Retinal pigment epithelial cell (primary cell): ENCODE measurements around the gene BMI1.

Experiments
- DNase-seq: peaks from one replicate; pipeline ENCODE4 v3.0.0-alpha.2; 2010; ENCODE audit warnings: low read depth
- H3K4me3 ChIP-seq: 2 replicates; pipeline ENCODE4 v1.5.1; 2011; ENCODE audit warnings: mild to moderate bottlenecking, low read length, control low read depth, moderate library complexity
- TF ChIP-seq, protein P1 (sequence below): conservative IDR thresholded peaks from 2 replicates; pipeline ENCODE4 v1.5.1; 2011; ENCODE audit warnings: low read depth, low read length, control low read depth, inconsistent platforms

BMI1 gene

DNA sequence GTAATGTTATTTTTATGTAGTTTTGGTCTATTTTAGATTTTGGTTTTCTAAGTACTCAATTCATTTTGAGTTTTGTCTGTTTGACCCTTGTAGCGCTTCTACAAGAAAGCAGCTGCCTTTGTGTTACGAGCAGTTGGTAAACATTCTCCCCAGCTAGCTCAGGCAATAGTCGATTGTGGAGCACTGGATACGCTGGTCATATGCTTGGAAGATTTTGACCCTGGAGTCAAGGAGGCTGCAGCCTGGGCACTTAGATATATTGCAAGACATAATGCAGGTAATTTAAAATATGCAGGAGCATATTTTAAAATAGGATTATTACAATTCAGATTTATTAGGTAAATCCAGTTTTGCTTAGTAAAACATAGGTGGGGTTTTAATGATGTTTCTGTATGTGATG, 47.5 kb downstream of the BMI1 start:
- TF ChIP-seq, protein P1, sequence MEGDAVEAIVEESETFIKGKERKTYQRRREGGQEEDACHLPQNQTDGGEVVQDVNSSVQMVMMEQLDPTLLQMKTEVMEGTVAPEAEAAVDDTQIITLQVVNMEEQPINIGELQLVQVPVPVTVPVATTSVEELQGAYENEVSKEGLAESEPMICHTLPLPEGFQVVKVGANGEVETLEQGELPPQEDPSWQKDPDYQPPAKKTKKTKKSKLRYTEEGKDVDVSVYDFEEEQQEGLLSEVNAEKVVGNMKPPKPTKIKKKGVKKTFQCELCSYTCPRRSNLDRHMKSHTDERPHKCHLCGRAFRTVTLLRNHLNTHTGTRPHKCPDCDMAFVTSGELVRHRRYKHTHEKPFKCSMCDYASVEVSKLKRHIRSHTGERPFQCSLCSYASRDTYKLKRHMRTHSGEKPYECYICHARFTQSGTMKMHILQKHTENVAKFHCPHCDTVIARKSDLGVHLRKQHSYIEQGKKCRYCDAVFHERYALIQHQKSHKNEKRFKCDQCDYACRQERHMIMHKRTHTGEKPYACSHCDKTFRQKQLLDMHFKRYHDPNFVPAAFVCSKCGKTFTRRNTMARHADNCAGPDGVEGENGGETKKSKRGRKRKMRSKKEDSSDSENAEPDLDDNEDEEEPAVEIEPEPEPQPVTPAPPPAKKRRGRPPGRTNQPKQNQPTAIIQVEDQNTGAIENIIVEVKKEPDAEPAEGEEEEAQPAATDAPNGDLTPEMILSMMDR, result no peak
- no peak for DNase-seq
- no peak overlapping the region for H3K4me3 ChIP-seq

DNA sequence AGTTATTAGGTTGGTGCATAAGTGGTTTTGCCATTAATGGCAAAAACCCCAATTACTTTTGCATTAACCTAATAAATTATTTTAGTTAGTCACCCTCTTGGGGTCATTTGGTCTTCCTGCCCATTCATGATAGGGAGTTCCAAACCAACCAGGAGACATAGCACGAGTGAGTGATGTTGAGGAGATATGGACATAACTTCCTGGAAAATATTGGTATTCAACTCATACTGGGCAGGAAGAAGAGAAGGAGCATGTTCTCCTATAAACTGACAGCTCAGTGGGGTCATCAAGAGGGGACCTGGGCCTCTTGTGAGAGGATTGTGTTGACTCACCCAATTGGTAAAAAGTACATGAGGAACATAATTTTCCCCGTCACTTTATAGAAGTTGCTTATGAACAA, 48.1 kb downstream of the BMI1 start:
- DNase-seq, result no peak
- H3K4me3 ChIP-seq, result no peak overlapping the region
- TF ChIP-seq, protein P1, result no peak

DNA sequence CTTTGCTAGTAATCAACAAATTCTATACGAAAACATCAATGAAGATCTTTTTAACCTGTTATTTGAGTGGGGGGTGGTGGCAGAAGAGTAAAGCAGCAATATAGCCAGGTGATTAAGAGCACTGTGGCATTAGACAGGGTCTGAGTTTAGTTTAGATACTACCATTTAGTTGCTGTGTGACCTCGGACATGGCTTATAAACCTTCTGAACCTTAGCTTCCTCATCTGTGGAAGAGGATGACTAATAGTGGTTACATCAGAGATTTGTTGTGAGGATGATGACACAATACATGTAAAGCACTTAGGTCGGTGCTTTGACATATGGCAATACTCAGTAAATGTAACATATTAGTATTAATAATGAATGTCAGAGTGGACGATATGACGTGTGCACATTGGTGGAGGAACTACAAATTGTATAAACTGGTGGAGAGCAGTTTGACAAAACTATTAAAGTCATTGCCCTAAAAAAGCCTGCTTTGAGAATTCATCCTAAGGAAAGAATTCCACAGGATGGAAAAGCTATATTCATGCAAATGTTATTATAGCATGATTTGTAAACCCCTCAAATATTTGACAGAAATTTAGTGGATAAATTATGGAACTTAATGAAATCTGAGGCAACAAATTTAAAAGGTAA, 48.7 kb downstream of the BMI1 start:
- TF ChIP-seq, protein P1, result no peak
- DNase-seq, result no peak
- no peak overlapping the region for H3K4me3 ChIP-seq

DNA sequence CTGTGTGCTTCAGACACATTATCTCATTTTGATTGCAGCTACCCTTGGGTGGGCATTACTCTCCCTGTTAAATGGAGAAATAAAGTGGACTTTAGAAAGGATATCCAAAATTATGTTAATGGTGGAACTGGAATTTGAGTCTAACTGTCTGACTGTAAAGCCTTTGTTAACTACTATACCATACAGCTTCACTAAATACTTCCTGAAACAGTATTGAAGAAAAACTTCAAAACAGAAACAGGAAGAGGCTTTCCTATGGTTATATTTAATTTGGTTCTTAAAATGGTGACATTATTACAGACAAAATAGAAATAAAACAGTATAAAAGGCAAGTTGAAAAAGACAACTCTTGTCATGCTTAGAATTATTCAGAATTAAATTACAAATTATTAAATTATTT, 49.4 kb downstream of the BMI1 start:
- no peak for DNase-seq
- TF ChIP-seq, protein P1, result no peak
- H3K4me3 ChIP-seq, result no peak overlapping the region

DNA sequence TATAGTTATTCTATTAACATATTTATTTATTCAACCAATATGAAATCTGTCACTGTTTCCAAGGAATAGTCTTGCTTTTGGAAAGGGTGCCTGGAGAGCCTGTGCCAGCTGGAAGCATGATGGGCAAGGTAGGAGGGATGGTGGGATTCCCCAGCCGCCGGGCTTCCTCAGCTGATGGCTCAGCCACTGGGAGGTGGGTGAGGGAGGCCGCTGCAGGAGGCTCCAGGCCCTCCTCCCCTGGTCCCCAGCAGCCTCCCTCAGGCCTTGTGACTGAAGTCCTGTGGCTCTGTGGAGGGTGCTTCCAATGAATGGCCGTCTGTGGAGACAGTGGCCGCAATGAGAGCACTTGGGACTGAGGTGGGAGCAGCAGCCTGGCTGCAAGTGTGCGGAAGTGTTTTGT, 51.4 kb downstream of the BMI1 start:
- no peak overlapping the region for H3K4me3 ChIP-seq
- DNase-seq, result no peak
- TF ChIP-seq, protein P1, result no peak

DNA sequence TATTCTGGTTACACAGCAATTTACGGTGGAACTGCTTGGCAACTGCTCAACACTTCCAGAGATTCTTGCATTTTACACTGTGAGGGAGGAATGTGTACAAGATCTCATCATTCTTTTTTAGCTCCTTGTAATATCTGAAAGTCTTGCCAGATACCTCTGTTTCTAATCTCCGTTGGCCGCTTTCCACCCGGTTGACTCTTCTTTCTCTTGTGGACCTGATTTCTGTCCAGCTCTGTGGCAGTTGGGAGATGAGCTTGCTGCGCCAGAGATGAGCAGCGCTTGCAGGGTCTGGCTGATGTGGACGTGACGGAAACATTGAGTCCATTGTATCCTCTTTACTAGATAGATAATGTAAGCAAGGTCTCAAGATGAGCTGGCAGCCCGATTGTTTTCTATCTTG, 52.0 kb downstream of the BMI1 start:
- H3K4me3 ChIP-seq, result no peak overlapping the region
- no peak for DNase-seq
- TF ChIP-seq, protein P1, result no peak

DNA sequence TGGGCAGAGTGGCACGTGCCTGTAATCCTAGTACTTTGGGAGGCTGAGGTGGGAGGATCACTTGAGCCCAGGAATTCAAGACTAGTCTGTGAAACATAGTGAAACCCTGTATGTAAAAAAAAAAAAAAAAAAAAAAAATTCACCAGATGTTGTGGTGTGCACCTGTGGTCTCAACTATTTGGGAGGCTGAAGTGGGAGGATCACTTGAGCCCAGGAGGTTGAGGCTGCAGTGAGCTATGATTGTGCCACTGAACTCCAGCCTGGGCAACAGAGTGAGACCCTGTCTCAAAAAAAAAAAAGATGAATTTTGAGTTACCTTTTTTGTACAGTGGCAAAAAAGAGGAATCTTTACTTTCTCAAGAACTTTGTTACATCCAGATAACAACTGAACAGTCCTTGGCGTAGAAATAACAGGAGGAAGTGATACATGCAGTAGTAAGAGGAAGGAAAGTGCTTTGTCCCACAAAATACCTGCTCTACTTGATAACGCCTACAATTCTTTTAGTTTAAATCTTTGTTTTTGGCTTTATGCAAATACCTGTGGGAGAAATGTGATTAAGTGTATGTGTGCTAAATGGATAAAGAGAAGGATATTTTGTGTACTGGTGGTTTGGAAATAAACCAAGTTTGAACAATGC, 53.7 kb downstream of the BMI1 start:
- H3K4me3 ChIP-seq, result no peak overlapping the region
- TF ChIP-seq, protein P1, result no peak
- no peak for DNase-seq
